ENCODE results near the gene DDX21. TPM values are rescaled to one million over a fixed set of nuclear protein-coding genes. Genes with fewer than 3 reads are reported as not detected.

DDX21 gene
- total RNA-seq, 2 donors from 2014 or later: 32.1 to 122 TPM

DNA sequence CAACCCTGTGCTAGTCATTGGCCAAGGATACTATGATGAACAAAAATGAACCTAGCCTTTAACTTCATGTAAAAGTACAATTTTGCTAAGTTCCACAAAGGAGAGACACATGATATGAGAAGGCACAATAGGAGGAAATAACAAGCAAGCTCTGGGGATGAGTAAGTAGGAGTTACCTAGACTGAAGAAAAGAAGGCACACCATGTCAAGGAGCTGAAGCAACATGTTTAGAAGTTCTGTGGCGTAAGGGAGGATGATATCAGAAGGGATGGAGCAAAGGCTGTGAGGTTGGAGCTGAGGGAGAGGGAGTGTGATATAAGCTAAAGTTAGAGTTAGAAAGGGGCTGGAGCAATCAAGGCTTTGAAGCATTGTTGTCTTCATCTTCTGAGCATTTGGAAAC, 58.2 kb downstream of the DDX21 start:
- no peak overlapping the region for H3K4me3 ChIP-seq
- TF ChIP-seq, protein P1, sequence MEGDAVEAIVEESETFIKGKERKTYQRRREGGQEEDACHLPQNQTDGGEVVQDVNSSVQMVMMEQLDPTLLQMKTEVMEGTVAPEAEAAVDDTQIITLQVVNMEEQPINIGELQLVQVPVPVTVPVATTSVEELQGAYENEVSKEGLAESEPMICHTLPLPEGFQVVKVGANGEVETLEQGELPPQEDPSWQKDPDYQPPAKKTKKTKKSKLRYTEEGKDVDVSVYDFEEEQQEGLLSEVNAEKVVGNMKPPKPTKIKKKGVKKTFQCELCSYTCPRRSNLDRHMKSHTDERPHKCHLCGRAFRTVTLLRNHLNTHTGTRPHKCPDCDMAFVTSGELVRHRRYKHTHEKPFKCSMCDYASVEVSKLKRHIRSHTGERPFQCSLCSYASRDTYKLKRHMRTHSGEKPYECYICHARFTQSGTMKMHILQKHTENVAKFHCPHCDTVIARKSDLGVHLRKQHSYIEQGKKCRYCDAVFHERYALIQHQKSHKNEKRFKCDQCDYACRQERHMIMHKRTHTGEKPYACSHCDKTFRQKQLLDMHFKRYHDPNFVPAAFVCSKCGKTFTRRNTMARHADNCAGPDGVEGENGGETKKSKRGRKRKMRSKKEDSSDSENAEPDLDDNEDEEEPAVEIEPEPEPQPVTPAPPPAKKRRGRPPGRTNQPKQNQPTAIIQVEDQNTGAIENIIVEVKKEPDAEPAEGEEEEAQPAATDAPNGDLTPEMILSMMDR (IDR thresholded peaks at IDR 0.05): no peak
- no peak for DNase-seq (ENCODE audit: low spot score)

DNA sequence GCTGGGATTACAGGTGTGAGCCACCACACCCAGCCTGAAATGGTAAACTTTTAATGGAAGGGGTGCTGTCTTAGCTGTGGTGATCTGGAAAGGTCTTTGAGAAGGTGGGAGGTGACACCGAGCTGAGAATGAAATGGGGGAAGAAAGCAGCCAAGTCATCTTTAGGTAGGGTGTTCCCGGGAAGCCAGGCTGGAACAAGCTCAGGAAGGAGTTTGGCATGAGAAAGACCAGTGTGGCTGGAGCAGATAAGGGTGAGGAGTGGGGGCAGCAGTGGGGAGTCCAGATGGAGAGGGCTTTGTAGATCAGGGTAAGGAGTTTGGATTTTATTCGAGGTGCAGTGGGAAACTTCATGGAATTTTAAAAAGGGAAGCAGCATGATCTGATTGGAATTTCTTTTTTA, 62.6 kb downstream of the DDX21 start:
- Histone ChIP-seq H3K4me3 (no peak overlapping the region), H3K9me3 (no peaks in the 10 kb centered on the region), H3K4me1 (ENCODE audit: control insufficient read depth in 1 of 2, low read depth in 2 of 2) (no peaks in the 10 kb centered on the region), H3K27ac (no peak overlapping the region), H3K27me3 (replicated peaks; ENCODE audit: insufficient read depth) (no peaks in the 10 kb centered on the region), H3K36me3 (peaks cover 33% of the 10 kb centered on the region)
- ATAC-seq (ENCODE audit: insufficient number of reproducible peaks, low FRiP score, low read depth): no peak
- TF ChIP-seq, protein P1 (IDR thresholded peaks at IDR 0.05): no peak
- no peak for DNase-seq (ENCODE audit: low spot score)

More for the DNA sequence above, 58.2 kb downstream of the DDX21 start:
- no peak overlapping the region for H3K27ac ChIP-seq
- H3K27me3 ChIP-seq (replicated peaks; ENCODE audit: insufficient read depth): no peaks in the 10 kb centered on the region
- no peak for ATAC-seq (ENCODE audit: insufficient number of reproducible peaks, low FRiP score, low read depth)
- H3K4me1 ChIP-seq (ENCODE audit: control insufficient read depth in 1 of 2, low read depth in 2 of 2): peaks cover 0 to 3% of the 10 kb centered on the region in 2 donors
- H3K36me3 ChIP-seq: peaks cover 47% of the 10 kb centered on the region
- no peaks in the 10 kb centered on the region for H3K9me3 ChIP-seq

DNA sequence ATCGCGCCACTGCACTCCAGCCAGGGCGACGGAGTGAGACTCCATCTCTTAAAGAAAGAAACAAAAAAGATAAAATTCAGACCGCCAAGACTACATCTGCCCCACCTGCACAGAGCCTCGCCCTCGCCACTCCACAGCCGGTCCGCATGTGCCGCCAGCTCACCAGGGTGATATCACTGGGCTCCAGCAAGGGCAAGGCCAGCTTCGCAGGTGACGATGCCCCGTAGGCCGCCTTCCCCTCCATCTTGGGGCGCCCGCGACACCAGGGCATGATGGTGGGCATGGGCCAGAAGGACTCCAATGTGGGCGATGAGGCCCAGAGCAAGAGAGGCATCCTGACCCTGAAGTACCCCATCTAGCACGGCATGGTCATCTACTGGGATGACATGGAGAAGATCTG, 66.6 kb downstream of the DDX21 start:
- H3K4me1 ChIP-seq (ENCODE audit: control insufficient read depth in 1 of 2, low read depth in 2 of 2): no peaks in the 10 kb centered on the region
- TF ChIP-seq, protein P1 (IDR thresholded peaks at IDR 0.05): no peak
- H3K27ac ChIP-seq: no peak overlapping the region
- no peaks in the 10 kb centered on the region for H3K9me3 ChIP-seq
- H3K27me3 ChIP-seq (replicated peaks; ENCODE audit: insufficient read depth): no peaks in the 10 kb centered on the region
- H3K36me3 ChIP-seq: peaks cover 8% of the 10 kb centered on the region
- ATAC-seq (ENCODE audit: insufficient number of reproducible peaks, low FRiP score, low read depth) (no peak), DNase-seq (ENCODE audit: low spot score) (no peak)
- no peak overlapping the region for H3K4me3 ChIP-seq

DNA sequence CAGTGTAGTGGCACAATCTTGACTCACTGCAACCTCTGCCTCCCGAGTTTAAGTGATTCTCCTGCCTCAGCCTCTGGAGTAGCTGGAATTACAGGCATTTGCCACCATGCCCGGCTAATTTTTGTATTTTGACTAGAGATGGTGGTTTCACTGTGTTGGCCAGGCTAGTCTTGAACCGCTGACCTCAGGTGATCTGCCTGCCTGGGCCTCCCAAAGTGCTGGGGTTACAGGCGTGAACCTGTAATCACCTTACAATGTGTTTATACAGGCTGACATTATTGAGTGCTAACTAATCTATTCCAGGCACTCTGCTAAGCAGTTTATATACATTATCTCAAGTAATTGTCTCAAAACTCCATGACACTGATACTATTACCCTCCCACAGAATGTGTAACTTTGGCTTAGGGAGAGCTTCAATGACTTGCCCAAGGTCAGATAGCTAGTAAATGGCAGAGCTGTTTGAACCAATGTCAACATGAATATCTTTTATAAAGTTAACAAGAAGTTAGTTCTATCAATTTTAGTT, 69.5 kb downstream of the DDX21 start:
- TF ChIP-seq, protein P1 (IDR thresholded peaks at IDR 0.05): no peak
- Histone ChIP-seq H3K36me3 (no peaks in the 10 kb centered on the region), H3K27ac (no peak overlapping the region), H3K4me3 (no peak overlapping the region), H3K9me3 (no peaks in the 10 kb centered on the region), H3K4me1 (ENCODE audit: control insufficient read depth in 1 of 2, low read depth in 2 of 2) (no peaks in the 10 kb centered on the region), H3K27me3 (replicated peaks; ENCODE audit: insufficient read depth) (no peaks in the 10 kb centered on the region)
- no peak for ATAC-seq (ENCODE audit: insufficient number of reproducible peaks, low FRiP score, low read depth)
- no peak for DNase-seq (ENCODE audit: low spot score)

DNA sequence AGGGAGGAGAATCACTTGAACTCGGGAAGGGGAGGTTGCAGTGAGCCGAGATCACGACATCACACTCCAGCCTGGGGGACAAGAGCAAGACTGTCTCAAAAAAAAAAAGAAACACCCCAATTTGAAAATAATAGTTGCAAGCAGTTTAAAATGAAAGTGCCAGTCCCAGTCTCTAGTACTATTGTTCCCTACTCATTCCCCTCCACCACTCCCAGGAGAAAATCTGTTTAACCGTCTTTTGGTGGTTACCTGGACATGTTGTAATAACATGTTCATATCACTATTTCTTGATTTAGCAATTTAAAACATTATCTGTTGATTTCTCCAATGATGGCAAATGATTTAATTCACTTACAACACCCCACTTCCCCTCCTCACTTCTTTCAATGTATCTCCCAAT, 77.3 kb downstream of the DDX21 start:
- H3K36me3 ChIP-seq: no peaks in the 10 kb centered on the region
- DNase-seq (ENCODE audit: low spot score) (no peak), ATAC-seq (ENCODE audit: insufficient number of reproducible peaks, low FRiP score, low read depth) (no peak)
- H3K9me3 ChIP-seq: no peaks in the 10 kb centered on the region
- H3K27ac ChIP-seq: no peak overlapping the region
- TF ChIP-seq, protein P1 (IDR thresholded peaks at IDR 0.05): no peak
- no peaks in the 10 kb centered on the region for H3K27me3 ChIP-seq (replicated peaks; ENCODE audit: insufficient read depth)
- no peak overlapping the region for H3K4me3 ChIP-seq
- H3K4me1 ChIP-seq (ENCODE audit: control insufficient read depth in 1 of 2, low read depth in 2 of 2): no peaks in the 10 kb centered on the region

Other genes starting within 250 kb of the DDX21 start
- 10 to 100 TPM; 48.6 to 86.9 TPM for gene CCAR1, start 234.9 kb upstream of the DDX21 start, total RNA-seq
- under 1 TPM in 1 of 2 donors, not detected in 1; 0.14 TPM for gene STOX1, start 128.6 kb upstream of the DDX21 start, total RNA-seq
- 10 to 100 TPM; 30.6 to 33.9 TPM for gene DDX50, start 54.9 kb upstream of the DDX21 start, total RNA-seq
- gene KIFBP, start 32.6 kb downstream of the DDX21 start, total RNA-seq: 10 to 100 TPM; 31.3 to 45.1 TPM
- 100 to 1,000 TPM; 200 to 227 TPM for gene SRGN, start 131.9 kb downstream of the DDX21 start, total RNA-seq
- gene VPS26A, start 168.0 kb downstream of the DDX21 start, total RNA-seq: 10 to 100 TPM; 29.5 to 46.3 TPM
- 10 to 100 TPM; 30.7 to 55.1 TPM for gene SUPV3L1, start 224.1 kb downstream of the DDX21 start, total RNA-seq

Data from thoracic aorta (tissue), 2 donors.